ENCODE data around the gene ELN. TPM values are rescaled to one million over a fixed set of nuclear protein-coding genes. Genes with fewer than 3 reads are reported as not detected.
"Not testable (repeated sequence)": the region's sequence is repeated elsewhere in the genome, so short reads cannot be mapped to it uniquely, and the experiment has no call there.

The ELN gene
- total RNA-seq, 1 donor from 2014 or later: not detected

DNA sequence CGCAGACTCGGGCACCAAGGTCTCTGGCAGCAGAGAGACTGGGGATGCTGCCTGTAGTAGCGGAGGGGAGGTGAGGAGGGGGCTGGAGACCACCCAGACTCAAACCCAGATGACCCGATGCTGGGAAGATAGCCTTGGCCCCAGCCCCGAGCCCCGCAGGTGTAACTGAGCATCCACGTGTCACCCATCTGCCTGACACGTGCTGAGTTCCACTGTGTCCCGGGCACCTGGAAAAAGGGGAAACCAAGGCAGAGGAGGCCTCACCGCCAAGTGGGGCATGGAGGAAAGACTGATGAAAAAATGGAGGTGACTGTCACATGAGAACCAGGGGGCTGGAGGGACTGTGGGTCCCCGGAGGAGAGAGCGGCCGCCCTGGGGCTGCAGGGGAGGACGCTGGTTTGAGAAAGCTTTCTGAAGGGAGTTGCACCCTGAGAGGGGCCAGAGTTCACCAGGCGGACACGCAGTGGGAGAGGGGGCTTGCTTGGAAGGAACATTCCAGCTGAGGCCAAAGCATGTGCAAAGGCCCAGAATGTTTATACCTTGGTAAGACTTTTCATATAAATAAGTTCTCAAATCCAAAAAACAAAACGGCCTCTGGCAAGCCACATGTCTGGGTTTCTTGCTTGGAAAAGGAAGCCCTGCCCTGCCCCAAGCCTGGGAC, 27.4 kb upstream of the ELN start:
- intact Hi-C loops (cut with micrococcal nuclease): no loop called here

DNA sequence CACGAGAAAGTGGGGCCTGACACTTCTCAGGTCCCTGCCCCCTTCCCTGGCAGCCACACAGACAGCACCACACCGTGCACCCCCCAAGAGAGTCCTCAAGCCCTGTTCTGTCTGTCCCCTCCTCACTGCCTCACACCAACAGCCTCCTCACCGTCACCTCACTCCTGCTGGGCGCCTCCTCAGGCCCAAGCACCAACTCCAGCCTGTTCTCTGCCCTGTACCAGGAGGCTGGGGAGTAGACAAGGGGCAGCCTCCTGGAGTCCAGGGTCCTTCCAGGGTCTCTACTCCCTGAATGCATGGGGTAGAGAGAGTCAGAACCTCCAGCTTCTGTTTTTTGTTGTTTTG, 26.9 kb upstream of the ELN start:
- intact Hi-C loops (cut with micrococcal nuclease): no loop called here

DNA sequence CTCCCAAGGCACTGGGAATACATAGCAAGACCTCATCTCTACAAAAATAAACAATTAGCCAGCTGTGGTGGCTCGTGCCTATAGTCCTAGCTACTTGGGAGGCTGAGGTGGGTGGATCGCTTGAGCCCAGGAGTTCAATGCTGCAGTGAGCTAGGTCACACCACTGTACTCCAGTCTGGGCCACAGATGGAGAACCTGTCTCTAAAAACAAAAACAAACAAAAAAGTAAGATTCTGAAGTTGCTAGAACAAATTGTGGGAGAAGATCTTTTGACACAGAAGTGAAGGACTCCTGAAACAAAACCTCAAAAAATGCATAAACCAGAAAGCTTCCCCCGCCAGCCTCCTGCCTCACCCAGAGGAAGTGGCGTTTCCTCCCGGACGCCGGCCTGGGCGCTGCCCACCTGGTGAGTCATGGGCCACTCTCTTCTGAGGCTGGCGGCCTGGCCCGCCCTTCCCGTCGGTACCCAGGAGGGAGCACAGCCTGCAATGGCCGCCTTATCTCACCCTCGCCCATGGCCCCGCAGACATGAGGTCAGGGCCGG, 25.4 kb upstream of the ELN start:
- intact Hi-C loops (cut with micrococcal nuclease): no loop called here

DNA sequence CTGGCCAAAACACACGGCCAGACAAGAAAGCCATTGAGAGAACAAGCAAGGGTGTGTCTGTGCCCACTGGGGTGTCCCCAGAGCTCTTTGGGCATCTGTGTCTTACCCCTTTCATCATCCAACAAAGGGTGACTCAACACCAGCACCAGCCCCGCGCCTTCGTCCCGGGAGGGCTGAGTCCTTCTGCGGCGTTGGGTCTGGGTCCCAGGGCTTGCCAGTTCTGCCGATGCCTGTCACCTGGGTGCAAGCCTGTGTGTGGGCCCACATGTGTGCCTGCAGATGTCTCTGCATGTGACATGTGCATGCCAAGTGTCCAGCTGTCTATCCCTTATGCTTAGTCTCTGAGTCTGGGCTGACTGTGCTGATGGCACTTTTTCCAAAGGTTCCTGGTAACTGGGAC, 24.4 kb upstream of the ELN start:
- intact Hi-C loops (cut with micrococcal nuclease): no loop called here

DNA sequence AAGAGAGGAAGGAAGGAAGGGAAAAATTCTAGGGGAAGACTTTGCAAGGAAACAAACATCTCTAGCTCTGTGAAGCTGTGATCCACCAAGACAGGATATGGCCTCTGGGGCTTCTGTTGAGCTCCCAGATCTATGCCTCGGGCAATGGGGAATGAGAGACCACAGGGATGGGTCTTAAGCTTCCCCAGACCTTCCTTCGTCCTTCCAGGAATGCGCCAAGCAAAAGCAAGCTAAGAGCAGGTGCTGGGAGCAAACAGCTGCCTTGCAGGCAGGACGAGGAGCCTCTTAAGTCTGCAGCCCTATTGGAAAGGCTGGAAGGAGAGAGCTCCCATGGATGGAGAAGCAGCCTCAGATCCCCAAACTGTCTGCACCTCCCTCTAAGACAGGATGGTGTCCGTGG, 21.9 kb upstream of the ELN start:
- intact Hi-C loops (cut with micrococcal nuclease): no loop called here

DNA sequence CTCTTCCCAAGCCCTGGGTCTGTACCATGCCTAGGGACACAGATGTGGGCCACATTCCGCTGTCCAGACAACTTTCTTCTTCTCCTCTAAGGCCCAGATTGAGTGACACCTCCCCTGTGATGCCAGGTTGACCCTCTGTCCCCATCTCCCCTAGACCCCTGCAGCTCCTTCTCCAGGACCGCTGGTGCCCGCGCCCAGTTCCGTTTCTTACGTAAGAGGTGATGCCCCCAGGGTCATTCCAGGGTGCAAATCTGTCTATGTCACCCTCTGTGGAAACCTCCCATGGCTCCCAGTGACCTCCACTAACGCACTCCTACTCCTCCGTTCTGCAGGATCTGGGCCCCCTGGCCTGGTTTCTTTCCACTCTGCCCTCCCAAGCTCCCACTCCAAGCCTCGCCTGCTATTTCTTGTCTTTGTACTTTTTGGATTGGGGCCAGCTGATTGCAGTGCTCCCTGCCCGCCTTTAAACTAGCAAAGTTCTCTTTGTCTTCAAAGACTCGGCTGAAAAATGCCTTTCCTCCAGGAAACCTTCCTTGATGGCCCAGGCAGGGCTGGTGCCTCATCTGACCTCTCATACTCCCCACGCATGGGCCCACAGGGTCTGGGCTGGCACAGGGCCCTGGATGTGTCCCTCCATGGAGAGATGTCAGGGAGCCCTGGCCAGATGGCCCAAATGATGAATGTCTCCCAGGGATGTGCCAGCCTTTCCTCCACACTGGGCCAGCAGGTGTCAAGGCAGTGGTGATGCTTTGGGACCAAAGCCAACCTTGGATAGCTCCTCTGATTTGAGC, 21.3 kb upstream of the ELN start:
- intact Hi-C loops (cut with micrococcal nuclease): no loop called here

- intact Hi-C loops (cut with micrococcal nuclease): no loop called here
Observed at GRCh38 chr7:74007242-74007567, 20.8 kb upstream of the ELN start.

DNA sequence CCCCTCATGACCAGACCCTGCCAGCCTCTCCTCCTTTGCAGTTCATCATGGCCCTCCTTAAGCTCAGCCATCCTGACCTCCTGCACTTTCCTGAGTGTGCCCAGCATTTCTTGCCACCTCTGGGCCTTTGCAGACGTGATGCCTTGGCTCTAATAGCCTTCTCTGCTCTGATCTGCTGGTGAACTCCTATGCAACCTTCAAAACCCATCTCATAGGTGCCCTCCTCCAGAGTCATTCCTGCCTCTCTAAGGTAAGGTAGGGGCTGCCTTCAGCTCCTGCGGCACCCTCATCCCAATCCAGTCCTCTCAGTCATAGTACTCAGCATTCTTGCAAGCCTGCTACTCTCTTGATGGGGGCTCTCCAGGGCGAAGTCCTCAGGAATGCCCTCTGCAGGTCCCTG, 19.3 kb upstream of the ELN start:
- intact Hi-C loops (cut with micrococcal nuclease): no loop called here

DNA sequence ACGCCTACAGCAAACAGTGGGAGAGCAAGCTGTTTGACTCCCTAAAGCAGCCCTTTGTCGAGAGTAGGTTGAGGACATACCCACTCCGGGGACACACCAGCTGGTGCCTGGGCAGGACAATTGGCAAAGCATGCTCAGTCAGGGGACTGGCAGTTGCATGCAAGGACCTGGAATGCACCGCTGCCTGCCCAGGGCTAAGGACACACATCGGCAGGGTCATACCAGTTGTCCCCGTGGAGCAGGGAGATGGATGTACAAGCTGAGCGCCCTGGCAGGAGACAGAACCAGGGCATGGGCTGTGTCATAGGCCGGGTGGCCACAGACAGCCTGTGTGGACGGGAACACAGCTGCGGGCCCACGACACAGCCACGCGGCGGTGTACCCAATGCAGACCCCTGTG, 18.3 kb upstream of the ELN start:
- intact Hi-C loops (cut with micrococcal nuclease): no loop called here

DNA sequence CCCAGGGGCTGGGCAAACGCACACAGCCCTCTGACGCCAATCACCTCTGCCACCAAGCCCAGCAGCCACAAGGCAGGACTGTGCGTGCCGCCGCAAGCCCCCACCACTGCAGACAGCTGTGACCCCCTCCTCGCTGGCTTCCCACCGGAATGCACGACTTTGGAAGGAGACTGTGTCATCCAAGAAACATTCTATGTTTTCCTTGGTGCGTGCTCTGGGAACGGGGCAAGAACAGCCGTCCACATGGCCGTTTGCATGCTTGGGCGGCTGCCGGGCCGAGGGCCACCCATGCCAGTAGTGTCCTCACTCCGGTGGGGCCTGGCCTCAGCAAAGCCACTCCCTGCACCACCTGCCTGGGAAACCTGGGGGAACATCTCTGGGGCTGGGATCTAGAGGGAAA, 17.6 kb upstream of the ELN start:
- intact Hi-C loops (cut with micrococcal nuclease): no loop called here

DNA sequence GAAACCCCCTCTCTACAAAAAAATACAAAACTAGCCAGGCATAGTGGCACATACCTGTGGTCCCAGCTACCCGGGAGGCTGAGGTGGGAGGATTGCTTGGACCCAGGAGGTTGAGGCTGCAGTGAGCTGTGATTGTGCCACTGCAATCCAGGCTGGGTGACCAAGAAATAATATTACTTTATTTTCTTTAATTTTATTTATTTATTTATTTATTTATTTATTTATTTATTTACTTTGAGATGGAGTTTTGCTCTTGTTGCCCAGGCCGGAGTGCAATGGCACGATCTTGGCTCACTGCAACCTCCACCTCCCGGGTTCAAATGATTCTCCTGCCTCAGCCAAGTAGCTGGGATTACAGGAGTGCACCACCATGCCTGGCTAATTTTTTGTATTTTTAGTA, 16.6 kb upstream of the ELN start:
- intact Hi-C loops (cut with micrococcal nuclease): not testable (repeated sequence)

GRCh38 chr7:74012842-74013249, 15.1 kb upstream of the ELN start:
- intact Hi-C loops (cut with micrococcal nuclease): no loop called here

GRCh38 chr7:74013539-74014272, 14.3 kb upstream of the ELN start:
- intact Hi-C loops (cut with micrococcal nuclease): no loop called here

DNA sequence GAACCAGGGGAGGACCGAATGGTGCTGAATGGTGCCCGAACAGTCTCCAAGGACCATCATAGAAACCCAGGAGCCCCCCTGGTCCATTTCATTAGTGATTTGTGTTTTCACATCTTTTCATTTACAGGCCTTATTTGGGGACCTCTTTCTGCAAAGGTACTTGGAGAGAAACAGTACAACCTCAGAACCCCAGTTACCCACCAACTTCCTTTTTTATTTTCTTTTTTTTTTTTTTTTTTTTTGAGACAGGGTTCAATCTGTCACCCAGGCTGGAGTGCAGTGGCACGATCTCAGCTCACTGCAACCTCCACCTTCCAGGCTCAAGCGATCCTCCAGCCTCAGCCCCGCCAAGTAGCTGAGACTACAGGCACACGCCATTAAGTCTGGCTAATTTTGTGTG, 13.0 kb upstream of the ELN start:
- intact Hi-C loops (cut with micrococcal nuclease): no loop called here

GRCh38 chr7:74015670-74016069, 12.3 kb upstream of the ELN start:
- intact Hi-C loops (cut with micrococcal nuclease): no loop called here

GRCh38 chr7:74017125-74017524, 10.8 kb upstream of the ELN start:
- intact Hi-C loops (cut with micrococcal nuclease): no loop called here

- intact Hi-C loops (cut with micrococcal nuclease): no loop called here
Observed at GRCh38 chr7:74018246-74018895, 9.6 kb upstream of the ELN start.

DNA sequence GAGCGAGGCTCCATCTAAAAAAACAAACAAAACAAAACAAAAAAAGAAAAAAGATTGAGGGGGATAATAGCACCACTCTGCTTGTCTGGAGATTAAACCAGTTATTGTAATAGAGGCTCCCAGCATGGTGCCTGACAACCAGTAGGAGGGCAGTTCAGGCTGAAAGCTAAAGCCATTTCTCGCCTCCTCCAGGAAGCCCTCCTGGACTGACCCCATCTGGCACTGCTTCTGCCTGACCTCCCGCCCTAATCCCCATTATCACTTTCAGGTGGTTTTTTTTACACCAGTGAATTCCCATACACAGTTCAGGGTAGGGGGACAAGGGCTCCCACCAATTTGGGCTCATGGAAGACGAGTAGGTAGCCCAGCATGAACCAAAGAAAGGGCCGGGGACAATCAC, 8.8 kb upstream of the ELN start:
- intact Hi-C loops (cut with micrococcal nuclease): no loop called here

DNA sequence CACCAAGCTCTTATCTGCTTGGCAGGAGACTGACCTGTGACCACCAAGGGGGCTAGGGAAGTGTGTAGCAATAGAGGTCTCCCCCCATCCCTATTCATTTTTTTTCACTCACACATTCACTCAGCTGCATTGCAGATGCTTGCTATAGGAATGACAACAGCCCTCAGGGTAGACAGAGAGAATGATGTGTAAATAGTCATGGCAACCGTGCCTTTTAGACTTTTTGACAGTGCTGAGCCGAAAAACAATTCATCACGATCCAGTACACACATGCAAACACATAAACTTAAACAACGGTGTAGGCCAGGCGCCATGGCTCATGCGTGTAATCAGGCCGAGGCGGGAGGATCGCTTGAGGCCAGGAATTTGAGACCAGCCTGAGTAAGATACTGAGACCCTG, 7.6 kb upstream of the ELN start:
- intact Hi-C loops (cut with micrococcal nuclease): no loop called here

- intact Hi-C loops (cut with micrococcal nuclease): no loop called here
Observed at GRCh38 chr7:74021546-74022320, 6.2 kb upstream of the ELN start.

DNA sequence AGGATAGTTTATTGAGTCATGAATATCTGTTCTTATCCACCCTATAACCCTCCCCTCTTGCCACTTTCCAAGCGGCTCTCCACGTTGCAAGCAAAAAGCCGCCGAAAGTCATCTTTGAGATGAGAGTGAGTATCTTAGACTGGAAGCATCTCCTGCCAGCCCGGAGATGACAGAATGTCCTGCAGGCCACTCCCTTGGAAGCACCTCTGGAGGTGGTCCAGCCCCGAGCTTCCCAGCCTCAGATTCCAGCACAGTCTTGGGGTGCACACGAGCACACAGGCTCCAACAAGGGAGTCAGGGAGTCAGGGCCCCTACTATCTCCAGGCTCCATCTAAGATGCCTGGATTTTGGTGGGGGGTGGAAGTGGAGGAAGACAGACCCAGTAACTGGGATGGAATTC, 5.5 kb upstream of the ELN start:
- intact Hi-C loops (cut with micrococcal nuclease): no loop called here
